Activated CD4-positive, CD25-positive, alpha-beta regulatory T cell (primary cell): Measurements from ENCODE around the gene CNPY1.

Experiments used
- DNase-seq, 4 experiments: peaks; one replicate each; lab custom pipeline; 2025; lab: John Stamatoyannopoulos, UW

CNPY1 gene

DNA sequence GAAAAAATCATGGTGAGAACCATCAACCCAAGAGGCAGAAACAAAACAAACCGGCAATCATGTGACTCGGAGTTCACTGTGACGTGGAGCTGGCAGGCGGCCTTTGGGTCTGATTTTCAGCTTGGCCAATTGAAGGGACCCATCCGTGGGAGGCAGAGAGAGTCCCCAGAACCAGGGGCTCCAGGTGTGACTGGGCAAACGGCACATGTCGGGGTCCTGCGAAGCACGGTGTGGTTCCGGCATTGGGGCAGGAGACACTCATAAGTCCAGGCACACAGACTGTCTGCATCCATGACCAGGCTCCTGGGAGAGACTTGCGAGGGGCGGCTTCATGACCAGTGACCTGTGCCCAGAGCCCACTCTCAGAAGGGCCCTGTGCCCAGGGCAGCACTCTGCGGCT, 12.6 kb upstream of the CNPY1 start:
- no peak for DNase-seq

DNA sequence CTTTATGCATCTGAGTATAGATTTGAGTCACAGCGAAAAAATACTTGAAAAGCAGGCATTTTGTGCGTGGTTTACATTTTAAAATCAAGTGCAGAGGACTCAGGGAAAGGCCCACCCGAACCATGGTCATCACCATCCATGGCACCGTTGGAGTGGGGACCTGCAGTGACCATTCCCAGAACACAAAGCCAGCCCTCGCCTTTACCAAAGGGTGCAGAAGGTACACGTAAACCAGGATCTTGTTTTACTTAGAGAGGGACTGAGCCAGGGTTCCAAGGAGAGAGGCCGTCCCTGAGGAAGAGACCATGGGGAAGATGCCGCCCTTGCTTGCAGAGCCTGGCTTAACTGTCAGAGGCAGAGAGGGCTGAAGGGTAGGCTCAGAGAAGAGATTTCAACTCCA, 12.0 kb upstream of the CNPY1 start:
- DNase-seq = no peak

DNA sequence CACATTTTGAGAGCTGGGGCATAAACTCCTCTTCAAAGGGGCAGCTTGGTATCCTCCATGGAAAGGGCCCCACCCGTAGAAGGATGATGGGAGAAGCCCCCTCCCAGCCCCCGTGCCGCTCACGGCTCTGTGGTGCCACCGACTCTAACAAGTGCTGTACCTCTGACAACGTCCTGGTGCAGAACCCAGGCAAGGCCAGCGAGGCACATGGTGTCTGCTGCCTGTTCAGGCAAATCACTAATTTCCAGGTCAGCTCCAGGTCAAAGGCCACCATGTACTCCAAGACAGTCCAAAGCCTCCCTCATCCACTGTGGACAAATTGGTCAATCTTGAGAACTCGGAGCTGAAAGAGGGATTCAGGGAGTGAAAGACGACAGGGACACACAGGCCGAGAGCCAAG, 11.4 kb upstream of the CNPY1 start:
- DNase-seq = no peak

DNA sequence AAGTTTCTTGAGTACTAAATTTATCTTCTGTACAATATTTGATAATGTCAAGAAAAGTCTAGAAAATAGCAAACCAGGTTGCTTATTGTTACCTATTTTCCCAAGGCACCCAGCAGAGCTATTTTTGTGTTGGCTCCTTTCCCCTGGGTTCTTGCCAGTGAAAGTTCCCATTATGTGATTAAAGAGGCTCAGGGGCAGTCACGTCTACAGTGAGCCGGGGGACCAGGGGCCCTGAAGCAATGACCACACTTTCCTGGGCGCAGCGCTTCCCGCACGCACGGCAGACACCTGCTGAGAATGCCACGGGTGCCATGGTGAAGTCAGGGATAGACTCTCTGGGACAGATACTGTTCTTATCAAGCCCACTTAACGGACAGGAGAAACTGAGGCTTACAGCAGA, 10.4 kb upstream of the CNPY1 start:
- no peak for DNase-seq

DNA sequence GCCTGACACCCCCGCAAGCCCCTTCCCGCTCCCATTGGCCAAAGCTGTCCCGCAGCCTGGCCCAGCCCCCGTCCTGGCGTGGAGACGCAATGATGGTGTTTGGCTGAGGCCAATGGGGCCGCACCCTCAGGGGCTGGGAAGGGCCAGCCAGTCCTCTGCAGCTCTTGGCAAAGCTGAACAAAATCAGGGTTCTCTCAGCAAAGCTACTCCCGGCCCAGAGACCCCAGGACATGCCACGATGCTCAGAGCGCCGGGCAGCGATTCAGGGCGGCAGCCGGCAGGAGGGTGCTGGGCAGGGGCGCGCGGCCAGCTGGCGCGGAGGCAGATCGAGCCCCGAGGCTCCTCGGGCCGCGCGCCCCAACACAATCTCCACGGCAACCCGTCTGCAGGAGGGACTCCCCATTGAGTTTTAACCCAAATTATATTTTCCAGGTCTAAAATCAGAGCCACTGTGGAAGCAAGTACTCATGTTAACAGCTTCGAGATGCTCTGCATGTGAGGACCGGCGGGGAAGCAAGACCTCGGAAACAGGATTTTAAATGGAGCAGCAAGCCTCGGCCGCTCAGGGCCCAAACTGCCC, 8.8 kb upstream of the CNPY1 start:
- no peak for DNase-seq

DNA sequence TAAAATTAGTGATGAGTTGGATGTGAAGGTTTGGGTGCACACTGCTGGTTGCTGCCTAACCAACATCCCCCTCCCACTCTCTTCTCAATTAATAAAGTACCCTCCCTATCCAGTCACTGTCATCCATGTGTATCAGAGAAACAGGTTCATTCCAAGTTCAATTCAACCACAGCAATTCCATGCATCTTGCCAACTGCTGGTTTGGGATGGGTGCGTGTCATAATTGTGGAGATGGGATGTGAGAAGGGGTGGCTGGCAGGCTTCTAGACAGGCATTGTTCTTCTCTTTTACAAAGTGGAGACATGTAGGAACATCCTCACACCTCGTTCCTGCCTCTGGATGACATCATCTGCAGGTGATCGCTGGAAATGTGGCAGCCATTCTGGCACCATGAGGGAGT, 7.5 kb upstream of the CNPY1 start:
- no peak for DNase-seq

DNA sequence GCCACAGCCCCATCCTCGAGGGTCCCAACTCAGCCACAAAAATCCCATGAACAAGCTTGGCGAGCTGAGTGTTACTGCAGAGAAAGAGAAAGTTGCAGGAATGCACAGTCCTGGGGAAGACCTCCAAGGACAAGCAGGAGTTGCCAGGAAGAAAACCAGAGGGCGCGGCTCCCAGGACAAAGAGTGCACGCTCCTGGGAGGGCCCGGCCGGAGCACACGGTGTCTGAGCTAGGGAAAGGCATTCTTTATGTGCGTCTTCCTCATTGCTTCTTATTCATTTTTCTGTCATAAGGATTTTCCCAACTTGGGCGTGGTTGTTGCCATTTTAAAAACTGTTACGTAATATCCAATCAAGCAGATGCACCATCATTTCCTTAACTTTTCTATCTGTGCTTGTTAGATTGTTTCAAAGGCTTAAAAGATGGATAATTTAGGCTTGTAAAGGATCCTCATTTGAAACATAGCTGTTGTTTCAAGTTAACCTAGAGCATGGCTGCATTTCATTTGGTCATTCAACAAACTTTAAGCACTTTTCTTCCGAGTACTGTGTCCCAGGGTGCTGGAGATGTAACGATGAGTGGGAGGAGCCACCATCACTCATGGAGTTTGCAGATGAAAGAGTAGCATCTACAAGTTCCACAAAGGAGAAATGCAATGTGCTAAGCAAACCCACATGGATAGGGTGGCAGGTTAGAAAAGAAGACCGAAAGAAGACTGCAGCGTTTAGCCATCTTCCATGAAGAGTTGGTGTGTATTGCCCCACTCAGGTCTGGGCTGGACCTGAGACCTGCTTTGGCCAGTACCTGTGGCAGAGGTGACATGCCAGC, 5.6 kb upstream of the CNPY1 start:
- DNase-seq = no peak

DNA sequence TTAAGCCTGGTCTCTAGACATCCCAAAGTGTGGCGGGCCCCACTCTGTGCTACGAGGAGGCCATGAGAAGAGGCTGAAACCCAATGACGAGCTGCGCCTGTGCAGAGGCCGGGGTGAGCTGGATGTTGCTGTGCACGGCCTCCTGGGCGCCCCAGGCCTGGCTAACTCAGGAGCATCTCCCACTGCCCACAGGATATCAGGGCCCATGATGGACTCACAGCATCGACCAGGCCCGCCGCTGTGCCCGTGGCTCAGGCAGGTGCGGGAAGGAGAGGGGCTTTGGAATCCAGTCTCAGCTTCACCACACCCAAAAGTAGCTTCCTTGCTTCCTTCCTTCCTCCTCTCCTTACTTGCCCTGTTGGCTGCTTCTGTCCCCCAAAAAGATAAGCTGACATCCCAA, 4.6 kb upstream of the CNPY1 start:
- DNase-seq = no peak

DNA sequence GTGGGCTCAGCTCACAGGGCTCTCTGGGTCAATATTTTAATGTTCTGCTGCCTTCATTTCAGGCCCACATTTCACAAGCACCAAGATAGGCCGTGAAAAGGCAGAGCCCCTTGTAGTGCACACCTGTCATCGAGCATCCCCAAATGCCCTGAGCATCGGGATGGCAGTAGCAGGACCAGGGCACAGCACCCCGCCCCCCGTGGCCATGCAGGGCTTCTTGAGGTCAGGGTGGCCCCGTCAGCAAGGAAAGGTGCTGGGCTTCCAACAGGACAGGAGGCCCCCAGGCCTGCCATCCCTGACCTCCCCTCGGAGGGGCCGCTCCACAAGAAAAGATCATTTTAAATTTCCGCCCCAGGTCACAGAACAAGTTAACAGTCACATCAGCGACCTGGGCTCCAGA, 2.9 kb upstream of the CNPY1 start:
- DNase-seq = no peak

DNA sequence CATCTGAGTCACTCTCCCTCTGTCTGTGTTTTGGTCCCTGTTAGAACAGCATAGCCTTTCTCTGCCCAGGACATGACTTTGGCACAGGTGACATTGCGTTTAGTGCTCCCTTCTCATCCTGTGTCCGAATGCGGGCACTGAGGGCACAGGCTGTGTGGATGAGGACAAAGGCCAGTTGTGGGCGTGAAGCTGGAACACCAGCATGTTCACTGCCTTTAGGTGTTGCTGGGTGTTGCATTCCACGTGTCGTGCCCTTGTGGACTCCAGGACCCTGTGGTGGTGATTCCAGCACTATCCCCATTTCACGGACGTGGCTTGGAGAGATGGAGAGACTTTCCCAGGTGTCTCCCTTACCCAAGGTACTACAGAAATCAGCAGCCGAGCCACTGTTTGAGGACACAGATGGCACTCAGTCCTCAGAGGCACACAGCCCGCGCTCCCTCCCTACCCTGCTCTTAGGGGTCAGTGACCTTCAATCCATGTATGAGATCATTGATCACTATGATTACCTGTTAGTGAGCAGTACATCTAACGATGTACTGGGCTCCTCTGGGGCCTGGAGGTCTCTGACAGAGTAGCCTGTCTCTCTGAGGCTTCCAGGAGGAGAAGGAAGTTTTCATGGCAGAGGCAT, 917 bp upstream of the CNPY1 start:
- DNase-seq = no peak

DNA sequence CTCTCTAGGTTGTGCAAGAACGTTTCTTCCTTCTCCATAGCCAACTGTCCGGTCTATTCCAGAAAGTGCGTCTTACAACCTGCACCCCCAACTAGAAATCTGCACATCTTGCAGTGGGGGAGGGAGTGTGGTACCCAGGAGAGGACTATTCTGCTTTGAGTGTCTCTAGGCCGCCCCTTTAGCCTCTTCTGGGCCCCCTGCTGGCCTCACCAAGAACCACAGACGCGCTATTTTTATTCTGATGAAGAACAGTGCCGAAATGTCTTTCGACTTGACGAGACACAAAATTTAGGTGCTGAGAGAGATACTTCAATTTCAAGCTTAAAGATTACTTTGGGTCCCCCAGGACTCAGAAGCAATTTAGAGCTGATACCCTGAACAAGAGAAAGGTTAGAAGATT, 1.0 kb downstream of the CNPY1 start:
- DNase-seq = no peak

DNA sequence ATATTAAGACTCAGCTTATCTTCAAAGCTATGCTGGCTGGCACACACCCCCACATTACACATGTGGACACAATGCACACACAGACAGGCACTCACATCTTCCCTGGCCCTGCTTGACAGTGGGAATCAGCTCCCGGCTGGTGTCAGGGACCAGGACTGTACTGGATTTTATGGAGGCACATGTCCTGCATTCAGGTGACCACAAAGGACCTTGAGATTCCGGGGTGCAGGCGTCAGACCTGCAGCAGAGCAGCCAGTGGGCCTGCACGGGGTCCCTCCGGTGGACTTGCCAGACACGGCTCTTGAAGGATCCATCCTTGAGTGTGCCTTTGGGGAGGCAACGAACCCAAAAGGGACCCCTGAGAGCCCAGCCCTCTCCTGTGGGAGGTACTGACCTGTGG, 1.9 kb downstream of the CNPY1 start:
- no peak for DNase-seq

DNA sequence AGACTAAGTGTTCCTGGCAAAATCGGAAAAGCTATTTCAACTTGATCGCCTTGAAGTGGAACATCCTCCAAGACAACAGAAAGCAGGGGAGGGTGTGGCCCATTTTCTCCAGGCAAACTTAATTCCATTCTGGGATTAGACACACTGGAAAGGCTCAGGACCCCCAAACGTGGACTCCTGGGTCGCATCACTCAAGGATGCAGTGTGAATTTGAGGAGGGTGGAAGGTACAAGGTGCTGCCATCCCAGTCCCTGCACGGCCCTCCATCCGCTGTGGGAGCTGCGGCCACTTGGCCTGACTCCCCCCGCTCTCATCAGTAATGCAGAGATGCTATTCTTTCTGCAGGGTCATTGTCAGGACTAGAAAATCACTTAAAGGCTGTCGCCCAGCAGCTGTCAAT, 2.4 kb downstream of the CNPY1 start:
- no peak for DNase-seq

DNA sequence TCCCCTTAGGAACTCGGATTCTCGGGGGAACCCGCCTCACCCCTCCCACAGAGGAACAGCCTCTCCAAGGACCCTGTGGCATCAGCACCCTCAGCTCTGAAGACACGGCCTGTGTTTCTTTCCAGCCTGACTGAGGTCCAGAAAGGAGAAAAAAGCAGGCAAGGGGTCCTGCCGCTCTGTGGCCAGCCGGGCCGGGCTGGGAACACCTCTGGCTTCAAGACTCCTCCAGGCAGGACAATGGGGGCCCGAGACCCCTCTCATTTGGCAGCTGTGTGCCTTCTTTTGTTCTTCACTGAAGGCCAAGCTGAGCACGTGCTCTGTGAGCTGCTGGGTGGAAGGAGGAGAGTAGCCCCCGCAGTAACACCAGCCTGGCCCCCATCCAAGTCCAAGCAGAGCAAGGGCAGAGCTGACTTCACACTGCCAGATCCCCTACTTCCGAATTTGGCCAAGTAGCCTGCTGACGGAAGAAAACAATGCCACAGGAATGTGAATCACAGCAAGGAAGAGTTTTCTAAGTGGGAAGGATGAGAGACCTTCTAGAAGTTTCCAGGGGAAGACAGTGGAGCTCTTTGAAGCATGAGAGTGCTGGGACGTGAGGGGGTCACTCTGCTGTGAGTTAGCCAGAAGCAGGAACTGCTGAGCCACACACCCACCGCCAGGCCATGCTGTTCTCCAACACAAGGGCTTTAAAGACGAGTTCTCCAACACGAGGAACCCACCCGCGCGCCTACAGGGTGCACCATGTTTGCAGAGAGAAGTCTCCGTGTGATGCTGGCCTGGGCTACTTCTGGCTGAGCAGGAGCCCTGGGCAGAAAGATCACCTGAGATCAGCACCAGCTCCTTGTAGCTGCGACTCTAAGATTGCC, 3.1 kb downstream of the CNPY1 start:
- DNase-seq = no peak

DNA sequence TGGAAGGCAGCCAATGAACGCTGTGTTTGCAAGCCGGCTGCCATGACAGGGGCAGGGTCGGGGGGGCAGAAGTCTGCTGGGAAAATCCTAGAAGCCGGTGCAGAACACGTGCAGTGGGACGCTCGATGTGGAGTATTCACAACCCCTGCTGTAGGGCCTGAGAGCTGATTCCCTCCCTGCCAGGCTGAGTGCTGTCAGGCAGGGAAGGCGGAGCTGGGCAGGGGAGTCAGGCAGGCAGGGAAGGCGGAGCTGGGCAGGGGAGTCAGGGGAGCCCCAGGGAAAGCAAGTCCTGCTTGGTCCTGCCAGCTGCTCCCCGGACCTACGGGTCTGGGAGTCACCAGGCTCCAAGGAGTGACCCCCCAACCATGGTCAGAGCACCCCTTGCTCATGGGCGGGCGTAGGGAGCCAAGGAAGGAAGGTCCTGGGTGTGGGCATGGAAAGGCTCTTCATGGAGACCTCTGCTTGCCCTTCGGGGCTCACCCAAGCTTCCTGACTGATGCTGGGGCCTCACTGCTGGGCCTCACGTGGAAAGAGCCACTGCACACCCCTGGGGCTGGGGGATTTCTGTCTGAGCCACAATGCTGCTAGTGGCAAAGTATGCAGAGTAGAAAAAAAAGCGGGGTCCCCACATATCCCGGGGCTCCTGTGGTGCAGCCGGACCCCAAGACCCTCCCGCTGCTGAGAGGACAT, 4.2 kb downstream of the CNPY1 start:
- DNase-seq = no peak

DNA sequence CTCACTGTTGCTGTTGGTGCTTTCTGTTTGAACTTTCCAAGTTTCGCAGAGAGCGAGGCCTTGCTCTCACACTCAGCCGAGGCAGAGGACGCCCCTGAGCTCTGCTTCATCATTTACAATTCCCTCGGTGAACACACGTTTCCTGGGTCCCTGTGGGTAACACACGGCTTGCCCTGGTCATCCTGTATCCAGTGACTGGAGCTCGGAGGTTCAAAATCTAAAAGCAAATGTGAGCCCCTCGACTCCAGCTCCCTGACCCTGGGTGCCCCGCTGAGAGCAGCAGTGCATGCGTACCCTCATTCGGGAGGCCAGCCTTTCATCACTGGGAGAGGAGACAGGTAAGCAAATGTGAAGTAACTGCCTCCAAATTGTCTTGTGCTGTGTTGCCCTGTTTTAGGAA, 5.8 kb downstream of the CNPY1 start:
- DNase-seq = no peak

DNA sequence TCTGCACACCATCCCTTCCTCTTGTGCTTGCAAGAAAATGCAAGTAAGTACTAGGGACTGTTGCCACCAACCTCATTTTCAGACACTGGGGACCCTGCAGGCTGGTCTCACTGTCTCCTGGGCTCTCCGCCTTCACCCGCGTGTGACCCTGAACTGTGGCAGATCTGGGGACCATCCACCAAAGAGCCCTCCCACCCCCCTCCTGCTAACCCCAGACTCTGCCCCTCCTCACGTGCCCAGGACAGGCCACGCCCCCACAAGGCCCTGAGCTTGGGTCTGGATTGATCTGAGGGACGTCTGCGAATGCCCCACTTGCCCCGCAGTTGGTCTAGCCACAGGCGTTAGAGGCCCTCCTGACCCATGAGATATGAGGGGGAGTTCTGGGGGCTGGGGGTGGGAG, 8.1 kb downstream of the CNPY1 start:
- DNase-seq = no peak

DNA sequence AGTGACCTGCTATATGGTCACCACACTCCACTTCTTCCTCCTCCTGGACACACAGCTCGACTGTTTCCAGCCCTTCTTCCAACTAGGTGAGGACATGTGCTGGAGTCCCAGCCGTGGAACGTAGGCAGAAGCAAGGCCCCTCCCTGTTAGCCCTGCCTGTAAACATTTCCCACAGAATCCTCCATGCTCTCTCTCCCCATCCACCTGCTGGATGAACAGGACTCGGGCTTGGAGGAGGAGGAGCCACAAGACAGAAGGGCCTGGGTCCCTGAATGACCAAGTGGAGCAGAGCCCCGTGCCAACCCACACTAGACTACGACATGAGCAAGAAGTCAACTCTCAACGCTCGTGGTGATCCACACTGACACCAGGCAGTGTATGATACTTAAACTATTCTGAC, 9.9 kb downstream of the CNPY1 start:
- DNase-seq = no peak

DNA sequence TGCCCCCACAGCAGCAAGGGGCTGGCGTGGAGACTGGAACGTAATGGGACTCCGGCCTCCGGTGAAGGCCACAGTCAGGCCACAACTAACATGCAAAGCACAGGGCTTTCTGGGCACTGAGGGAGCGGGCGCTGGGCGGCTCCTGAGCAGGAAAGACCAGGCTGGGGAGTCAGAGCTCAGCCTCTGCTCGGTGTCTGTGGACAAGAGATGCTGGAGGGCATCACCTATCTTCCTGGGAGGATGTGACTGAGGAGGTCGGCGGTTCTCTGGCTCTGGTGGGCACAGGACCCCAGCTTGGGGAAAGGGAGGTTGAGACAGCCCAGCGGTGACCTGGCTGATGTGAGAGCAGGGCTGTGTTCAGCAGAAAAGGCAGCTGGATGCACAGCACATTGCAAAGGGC, 11.7 kb downstream of the CNPY1 start:
- DNase-seq = no peak

DNA sequence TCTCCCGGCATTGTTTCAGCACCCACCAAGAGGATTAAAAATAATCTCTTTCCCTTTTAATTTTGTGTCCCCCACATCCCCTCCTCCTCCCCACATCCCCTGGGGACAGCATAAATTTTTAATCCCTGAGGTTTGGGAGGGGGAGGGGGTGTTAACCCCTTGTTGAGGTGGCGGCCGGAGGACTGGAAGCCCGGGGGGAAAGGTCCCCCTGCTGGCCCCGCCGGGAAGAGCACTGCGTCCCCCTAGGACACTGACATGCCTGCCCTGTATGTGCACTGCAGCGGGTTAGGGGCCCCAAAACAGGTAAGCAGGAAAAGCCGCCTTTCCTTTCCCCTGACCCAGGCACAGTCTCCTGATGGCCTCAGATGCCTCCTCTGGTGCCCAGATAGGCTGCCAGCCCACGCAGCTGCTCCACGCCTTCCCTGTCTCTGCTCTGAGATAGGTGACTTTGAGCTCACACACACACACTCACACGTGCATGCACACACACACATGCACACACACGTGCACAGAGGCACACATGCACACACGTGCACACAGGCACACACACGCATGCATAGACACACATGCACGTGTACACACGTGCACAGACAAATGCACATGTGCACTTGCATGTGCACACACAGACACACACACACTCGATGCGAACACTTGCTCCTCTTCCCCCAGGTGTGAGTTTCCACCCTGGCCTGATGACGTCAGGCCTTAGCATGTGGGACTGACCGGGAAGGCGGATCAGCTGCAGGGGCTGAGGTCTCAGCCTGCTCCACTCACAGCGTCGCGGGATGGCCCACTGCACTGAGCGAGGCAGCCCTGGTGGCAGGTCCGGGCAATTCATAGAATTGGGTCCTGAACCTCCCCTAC, 12.3 kb downstream of the CNPY1 start:
- no peak for DNase-seq
